ENCODE results near the gene ZNF19. TPM values are rescaled to one million over a fixed set of nuclear protein-coding genes. Genes with fewer than 3 reads are reported as not detected.

Gene ZNF19
- polyA plus RNA-seq, 2 of the 4 experiments (the other 2 are of a cell fraction) = 2.4 to 3.9 TPM

GRCh38 chr16:71461686-71462648, 27.2 kb downstream of the ZNF19 start, which contains the start of gene ZNF23:
ZNF23 (minus strand) TSS chr16:71462247; CDS start chr16:71456796, 5,451 bp downstream.
- CTCF ChIA-PET = interaction anchor here (1.2 to 2.0 kb wide), 4 partner anchors 22 to 149 kb away, joined by 3 to 11 read pairs (median 6); no protein-coding TSS in a partner anchor
- no peak for FAIRE-seq
- POLR2A ChIA-PET = interaction anchor here (0.6 to 1.4 kb wide), 7 partner anchors 12 to 103 kb away, joined by 3 to 23 read pairs (median 7); no protein-coding TSS in a partner anchor

GRCh38 chr16:71460941-71461340, 28.2 kb downstream of the ZNF19 start:
- FAIRE-seq (no peak), ATAC-seq (no peak), DNase-seq (ENCODE audit: low read depth in 1 of 2, low spot score in 1 of 2) (no peak)
- peak overlapping the region; percentile 87 for H3K4me2 ChIP-seq
- H3K4me3 ChIP-seq = peak overlapping the region; percentile 69
- H3K9me3 ChIP-seq = peaks cover 9% of the 10 kb centered on the region; the same call in 1 of the 3 replicates
- 90% methylated on average over 1 of the region's 1 CpG for WGBS (ENCODE audit: missing lambda C conversion rate)
- 0 out of 3 replicates have a peak, but pooled peaks cover 7% of the 10 kb centered on the region for H3K4me1 ChIP-seq
- ChIA-PET POLR2A (interaction anchor here (0.6 kb wide), 1 partner anchor 217 kb away, joined by 3 read pairs; no protein-coding TSS in a partner anchor), CTCF (interaction anchor here (0.5 kb wide), 1 partner anchor 69 kb away, joined by 3 read pairs; no protein-coding TSS in a partner anchor)
- H3K27ac ChIP-seq = no peak overlapping the region
- TF ChIP-seq FOSL2 (IDR thresholded peaks at IDR 0.05) = no peak
- no peak for TF ChIP-seq FOSL2 (CRISPR knock-in tag; IDR thresholded peaks at IDR 0.05)
- TF ChIP-seq RCOR1 (IDR thresholded peaks at IDR 0.05; ENCODE audit: low read depth, low read length) = no peak

More at GRCh38 chr16:71461686-71462648, 27.2 kb downstream of the ZNF19 start, which contains the start of gene ZNF23:
- peak; percentile 85 to 93 for DNase-seq (ENCODE audit: low read depth in 1 of 2, low spot score in 1 of 2)
- H3K4me2 ChIP-seq = peak within 1 kb of the TSS; percentile 87
- peaks cover 6% of the 10 kb centered on the region; the same call in 1 of the 3 replicates for H3K9me3 ChIP-seq
- 2% methylated on average over 22 of the region's 52 CpGs for WGBS (ENCODE audit: missing lambda C conversion rate)
- H3K4me3 ChIP-seq = peak within 1 kb of the TSS; percentile 69
- TF ChIP-seq HES2 (IDR thresholded peaks at IDR 0.05) (no peak), HOXB5 (CRISPR knock-in tag; IDR thresholded peaks at IDR 0.05) (no peak), BCL3 (IDR thresholded peaks at IDR 0.05) (peak; percentile 86; the same call in 1 of the 3 replicates), HDAC2 (IDR thresholded peaks at IDR 0.05) (peak; percentile 13; the same call in 1 of the 2 replicates), KDM5A (IDR thresholded peaks at IDR 0.05) (peak; percentile 54), MYC (IDR thresholded peaks at IDR 0.05; ENCODE audit: borderline replicate concordance, low read length) (no peak; the same call in none of the 2 replicates), POLR2A (IDR thresholded peaks at IDR 0.05; ENCODE audit: low read length) (peak; percentile 96), ZSCAN20 (CRISPR knock-in tag; IDR thresholded peaks at IDR 0.05) (no peak), FOSL2 (IDR thresholded peaks at IDR 0.05) (no peak), FOSL2 (CRISPR knock-in tag; IDR thresholded peaks at IDR 0.05) (0 out of 2 replicates have a peak, but pooled peaks have one; percentile 18), CHD4 (IDR thresholded peaks at IDR 0.05; ENCODE audit: borderline replicate concordance) (no peak), CBX8 (IDR thresholded peaks at IDR 0.05) (no peak), NFE2L2 (conservative IDR thresholded peaks at IDR 0.05; ENCODE audit: low read length) (no peak), MAX (IDR thresholded peaks at IDR 0.05) (peak; percentile 95), EHF (CRISPR knock-in tag; IDR thresholded peaks at IDR 0.05) (no peak), JUN (IDR thresholded peaks at IDR 0.05) (peak; percentile 71 to 95; a peak in 4 of 5 replicates), TFCP2L1 (CRISPR knock-in tag; IDR thresholded peaks at IDR 0.05) (peak; percentile 71; the same call in 1 of the 2 replicates), CBX2 (IDR thresholded peaks at IDR 0.05; ENCODE audit: borderline replicate concordance, low read depth) (no peak), MAFK (IDR thresholded peaks at IDR 0.05; ENCODE audit: partially characterized antibody) (no peak), RFX5 (IDR thresholded peaks at IDR 0.05) (no peak), RNF2 (IDR thresholded peaks at IDR 0.05; ENCODE audit: borderline replicate concordance, low read depth) (no peak), FOSB (CRISPR knock-in tag; IDR thresholded peaks at IDR 0.05) (no peak), E2F6 (IDR thresholded peaks at IDR 0.05; ENCODE audit: borderline replicate concordance, low read depth) (peak; percentile 72; the same call in 1 of the 2 replicates), PHF8 (IDR thresholded peaks at IDR 0.05; ENCODE audit: borderline replicate concordance, low read depth) (peak; percentile 95), POLR2AphosphoS2 (conservative IDR thresholded peaks at IDR 0.05; ENCODE audit: low read length) (no peak), HEYL (CRISPR knock-in tag; IDR thresholded peaks at IDR 0.05) (no peak), SMC3 (IDR thresholded peaks at IDR 0.05) (peak; percentile 29; the same call in 1 of the 3 replicates), GATA3 (IDR thresholded peaks at IDR 0.05; ENCODE audit: borderline replicate concordance) (peak; percentile 41; the same call in 1 of the 2 replicates), RCOR1 (IDR thresholded peaks at IDR 0.05; ENCODE audit: low read depth, low read length) (no peak), MAZ (IDR thresholded peaks at IDR 0.05; ENCODE audit: borderline replicate concordance, low read depth, low read length) (no peak)
- peak within 1 kb of the TSS; percentile 75 to 93 for H3K27ac ChIP-seq
- peak; percentile 98 to 100 for ATAC-seq
- H3K4me1 ChIP-seq = 0 out of 3 replicates have a peak, but pooled peaks cover 7% of the 10 kb centered on the region
